Effector memory CD4-positive, alpha-beta T cell (primary cell): ENCODE results near the gene CLCN2.

ENCODE experiments used
- DNase-seq, 3 donors: peaks; one replicate each; pipeline ENCODE4 v3.0.0-alpha.2; 2020
- H3K27ac ChIP-seq: 2 replicates; pipeline ENCODE4 v1.7.0; 2013; ENCODE audit warnings: mild to moderate bottlenecking, low read length, moderate library complexity; ENCODE audit not compliant: insufficient read depth, poor library complexity, severe bottlenecking
- H3K27me3 ChIP-seq: replicated peaks from 2 replicates; pipeline ENCODE4 v1.7.0; 2013; ENCODE audit warnings: mild to moderate bottlenecking, low read length; ENCODE audit not compliant: insufficient read depth, control insufficient read depth, poor library complexity, severe bottlenecking
- H3K36me3 ChIP-seq: 2 replicates; pipeline ENCODE4 v1.7.0; 2013; ENCODE audit warnings: mild to moderate bottlenecking, low read length, moderate library complexity; ENCODE audit not compliant: control insufficient read depth, insufficient read depth
- H3K4me1 ChIP-seq: 2 replicates; pipeline ENCODE4 v1.7.0; 2013; ENCODE audit warnings: low read length, mild to moderate bottlenecking; ENCODE audit not compliant: control insufficient read depth, insufficient read depth, poor library complexity, severe bottlenecking
- H3K4me3 ChIP-seq: 2 replicates; pipeline ENCODE4 v1.7.0; 2013; ENCODE audit warnings: low read length, low read depth, mild to moderate bottlenecking; ENCODE audit not compliant: insufficient read depth, poor library complexity, severe bottlenecking
- H3K9me3 ChIP-seq: 2 replicates; pipeline ENCODE4 v1.7.0; 2013; ENCODE audit warnings: mild to moderate bottlenecking, low read length, moderate library complexity; ENCODE audit not compliant: control insufficient read depth
- total RNA-seq, 3 donors: gene quantifications; one replicate each; lab custom pipeline; 2026; lab: John Stamatoyannopoulos, UW

Gene CLCN2
- total RNA-seq, result 4.7 to 6.8 (median 6.5) reads per million in 3 donors

DNA sequence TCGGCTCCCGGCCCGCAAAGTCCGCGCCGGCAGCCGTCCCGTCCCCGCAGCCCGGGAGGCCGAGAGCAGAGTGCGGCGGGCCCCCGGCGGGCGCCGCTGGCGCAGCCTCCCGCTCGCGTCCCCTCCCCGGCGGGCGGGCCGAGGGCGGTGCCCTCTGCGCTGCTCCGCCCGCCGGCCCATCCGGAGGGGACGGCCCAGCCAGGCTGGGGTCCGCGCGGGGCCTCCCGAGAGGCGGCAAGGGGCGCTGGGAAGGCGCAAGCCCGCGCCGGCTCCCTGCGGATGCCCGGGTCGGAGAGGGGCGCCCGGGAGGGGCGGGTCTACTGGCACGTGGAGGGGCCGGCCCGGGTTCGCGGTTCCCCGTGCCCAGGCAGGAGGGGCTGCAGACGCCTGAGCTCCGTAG is at the start of gene CLCN2, which contains the start of gene POLR2H:
Gene CLCN2 (minus strand): TSS at position 74 of the 400 bp plus-strand sequence. CDS start 126 bp downstream, outside the sequence.
Gene POLR2H (plus strand): TSS at position 179 of the 400 bp plus-strand sequence. CDS start 1,783 bp downstream, outside the sequence.
- peak within 1 kb of the TSS; percentile 77 for H3K4me3 ChIP-seq
- no peaks in the 10 kb centered on the region for H3K27me3 ChIP-seq
- peak within 1 kb of the TSS; percentile 78 for H3K27ac ChIP-seq
- peak in 2 of 3 donors; percentile 18 to 37 for DNase-seq
- no peaks in the 10 kb centered on the region for H3K9me3 ChIP-seq
- peaks cover 4% of the 10 kb centered on the region for H3K36me3 ChIP-seq
- peaks cover 14% of the 10 kb centered on the region for H3K4me1 ChIP-seq

DNA sequence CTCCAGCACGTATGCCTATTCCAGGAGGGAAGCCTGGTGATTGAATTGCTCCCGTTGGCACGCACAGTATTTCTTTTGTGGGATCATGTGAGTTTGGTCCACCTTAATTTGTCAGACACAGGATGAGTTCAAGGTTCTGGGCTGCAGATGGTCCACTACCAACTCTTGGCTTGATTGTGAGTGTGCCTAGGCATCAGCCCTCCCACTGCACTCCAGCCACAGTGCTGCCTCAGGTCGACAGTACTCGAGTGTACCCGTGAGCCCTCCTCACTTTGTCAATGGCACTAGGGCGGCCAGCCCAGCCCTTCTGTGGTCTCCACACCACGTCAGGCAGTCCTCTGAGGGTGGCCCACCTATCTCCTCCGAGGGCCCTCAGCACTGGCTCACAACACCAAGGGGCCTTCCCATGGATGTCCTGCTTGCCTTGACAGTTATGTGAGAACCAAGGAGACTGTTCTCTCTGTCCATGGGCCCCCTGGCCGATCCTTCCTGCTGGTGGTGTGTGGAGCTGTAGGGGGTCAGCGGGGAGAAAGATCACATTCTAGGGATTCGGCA is 48.6 kb upstream of the CLCN2 start:
- Histone ChIP-seq H3K9me3 (no peaks in the 10 kb centered on the region), H3K4me1 (no peaks in the 10 kb centered on the region), H3K27me3 (no peaks in the 10 kb centered on the region), H3K36me3 (no peaks in the 10 kb centered on the region), H3K27ac (no peak overlapping the region), H3K4me3 (no peak overlapping the region)
- DNase-seq, result no peak

DNA sequence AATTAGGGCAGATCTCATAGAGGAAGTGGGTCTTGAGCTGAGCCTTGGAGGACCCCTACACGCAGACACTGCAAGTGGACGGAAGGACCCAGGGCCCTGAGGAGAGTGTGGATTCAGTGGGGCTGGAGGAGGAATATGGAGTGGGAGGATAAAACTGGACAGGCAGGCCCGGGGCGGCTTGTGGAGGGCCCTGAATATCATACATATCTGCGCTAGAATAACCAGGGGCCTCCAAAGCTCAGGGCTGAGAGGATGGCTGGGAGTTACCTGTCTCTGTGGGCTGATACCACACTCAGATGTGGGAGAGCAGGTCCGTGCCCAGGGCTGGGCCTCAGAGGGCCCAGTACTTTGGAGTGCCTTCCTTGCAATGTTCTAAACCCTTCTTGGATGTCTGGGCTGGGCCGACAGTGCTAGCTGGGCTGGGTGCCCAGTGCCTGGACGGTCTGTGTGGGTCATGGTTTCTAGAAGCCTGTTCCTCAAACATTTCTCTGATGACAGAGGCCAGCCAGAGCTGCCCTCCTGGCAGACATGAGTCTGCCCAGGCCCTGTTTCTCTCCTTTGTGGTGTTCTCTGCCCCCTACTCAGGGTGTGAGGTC is 48.0 kb upstream of the CLCN2 start:
- no peaks in the 10 kb centered on the region for H3K36me3 ChIP-seq
- H3K4me1 ChIP-seq, result no peaks in the 10 kb centered on the region
- no peaks in the 10 kb centered on the region for H3K27me3 ChIP-seq
- H3K27ac ChIP-seq, result no peak overlapping the region
- no peaks in the 10 kb centered on the region for H3K9me3 ChIP-seq
- H3K4me3 ChIP-seq, result no peak overlapping the region
- DNase-seq, result no peak

DNA sequence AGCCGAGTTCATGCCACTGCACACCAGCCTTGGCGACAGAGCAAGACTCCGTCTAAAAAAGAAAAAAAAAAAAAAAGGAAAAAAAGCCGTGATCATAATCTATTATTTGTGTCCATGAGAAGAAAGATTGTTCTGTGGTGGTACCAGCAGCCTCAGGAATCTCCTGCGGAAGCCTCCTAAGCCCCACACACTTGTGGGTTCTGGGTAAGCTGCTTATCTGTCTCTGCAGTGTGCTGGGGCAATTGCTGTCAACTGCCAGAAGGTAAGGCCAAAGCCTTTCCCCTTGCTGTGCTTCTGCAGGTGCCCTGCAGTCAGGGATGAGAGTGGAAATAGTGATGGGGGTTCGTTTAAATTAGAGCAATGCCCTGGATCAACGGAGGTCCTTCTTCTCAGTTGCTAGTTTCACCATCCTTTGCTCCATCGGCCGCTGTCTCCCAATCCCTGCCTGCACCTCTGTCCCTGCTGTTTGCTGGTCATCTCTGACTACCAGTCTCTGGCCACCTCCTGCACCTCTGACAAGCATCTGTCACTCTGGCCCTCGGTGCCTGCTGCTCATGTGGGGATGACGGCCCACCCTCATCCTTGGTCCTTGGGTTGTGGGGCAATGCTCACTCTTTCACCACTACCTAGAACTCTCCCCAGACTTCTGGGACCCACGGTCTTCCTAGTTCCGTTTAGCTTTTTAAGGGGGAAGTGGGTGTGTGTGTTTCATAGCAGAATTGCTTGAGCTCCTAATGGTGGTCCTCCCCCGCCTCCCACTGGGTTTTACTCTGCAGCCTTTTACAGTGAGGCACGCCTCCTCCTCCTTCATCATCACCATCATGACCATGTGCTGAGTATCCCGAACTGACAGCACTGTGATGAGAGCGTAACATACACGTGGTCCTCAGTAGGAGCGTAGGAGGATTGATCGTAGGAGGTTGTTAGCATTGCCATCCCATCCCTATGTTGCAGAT is 43.9 kb upstream of the CLCN2 start:
- no peaks in the 10 kb centered on the region for H3K4me1 ChIP-seq
- H3K36me3 ChIP-seq, result no peaks in the 10 kb centered on the region
- H3K27ac ChIP-seq, result no peak overlapping the region
- no peak overlapping the region for H3K4me3 ChIP-seq
- peaks cover 5% of the 10 kb centered on the region for H3K27me3 ChIP-seq
- DNase-seq, result no peak
- H3K9me3 ChIP-seq, result no peaks in the 10 kb centered on the region

DNA sequence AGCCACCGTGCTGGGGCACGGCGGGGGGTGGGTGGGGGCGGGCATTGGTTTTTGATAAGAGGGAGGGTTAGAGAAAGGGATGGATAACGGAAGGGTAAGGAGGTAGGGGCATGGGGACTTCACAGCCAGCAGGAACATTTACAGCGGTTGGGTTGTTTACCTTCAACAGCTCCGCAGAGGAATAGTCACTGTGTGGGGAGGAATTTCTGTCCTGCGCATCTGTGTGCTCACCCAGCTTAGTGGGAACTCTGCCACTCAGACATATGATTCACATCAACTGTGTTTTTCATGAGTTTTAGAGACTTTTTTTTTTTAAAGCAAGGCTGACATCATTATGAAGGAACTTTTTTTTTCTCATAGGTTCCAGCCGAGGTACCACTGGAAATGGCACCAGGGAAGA is 38.0 kb upstream of the CLCN2 start:
- H3K4me1 ChIP-seq, result no peaks in the 10 kb centered on the region
- no peaks in the 10 kb centered on the region for H3K9me3 ChIP-seq
- DNase-seq, result no peak
- H3K27me3 ChIP-seq, result peaks cover 5% of the 10 kb centered on the region
- H3K36me3 ChIP-seq, result no peaks in the 10 kb centered on the region
- no peak overlapping the region for H3K27ac ChIP-seq
- H3K4me3 ChIP-seq, result no peak overlapping the region

DNA sequence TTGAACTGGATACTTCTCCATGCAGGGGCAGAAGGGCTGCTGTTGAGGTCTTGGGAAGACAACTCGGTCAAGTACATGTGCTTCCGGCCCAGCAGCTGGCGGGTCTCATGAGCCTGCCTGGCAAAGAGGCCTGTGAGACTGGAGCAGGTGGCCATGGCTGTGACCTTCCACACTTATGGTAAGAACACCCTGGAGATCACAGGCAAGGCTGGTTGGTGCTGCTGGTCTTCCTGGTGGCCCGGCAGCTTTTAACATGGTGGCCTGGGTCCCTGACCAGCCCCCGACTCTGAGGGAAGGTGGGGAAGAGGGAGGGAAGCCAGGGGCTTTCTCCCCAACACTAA is 33.9 kb upstream of the CLCN2 start:
- no peaks in the 10 kb centered on the region for H3K4me1 ChIP-seq
- no peak overlapping the region for H3K4me3 ChIP-seq
- H3K27me3 ChIP-seq, result no peaks in the 10 kb centered on the region
- no peak for DNase-seq
- H3K9me3 ChIP-seq, result no peaks in the 10 kb centered on the region
- H3K27ac ChIP-seq, result no peak overlapping the region
- H3K36me3 ChIP-seq, result no peaks in the 10 kb centered on the region

DNA sequence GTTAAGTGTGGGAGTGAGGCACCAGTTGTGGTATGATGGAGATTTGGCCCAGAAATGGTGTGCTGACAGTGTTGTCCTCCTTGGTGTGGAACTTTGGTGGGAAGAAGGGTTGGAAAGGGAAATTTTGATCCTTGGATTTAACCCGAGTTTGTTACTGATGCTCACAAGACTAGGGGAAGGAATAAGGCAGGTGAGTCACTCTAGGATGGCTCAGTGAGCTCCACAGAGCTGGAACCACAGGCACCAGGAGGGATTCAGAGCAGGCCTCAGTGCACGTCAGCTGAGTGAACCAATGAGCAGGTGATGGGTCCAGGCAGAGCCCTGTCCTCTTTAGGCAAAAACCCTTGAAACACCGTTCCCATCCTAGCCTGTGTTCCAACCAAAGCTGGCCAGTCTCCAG is 29.9 kb upstream of the CLCN2 start:
- H3K4me3 ChIP-seq, result no peak overlapping the region
- H3K27ac ChIP-seq, result no peak overlapping the region
- no peaks in the 10 kb centered on the region for H3K9me3 ChIP-seq
- no peaks in the 10 kb centered on the region for H3K27me3 ChIP-seq
- no peaks in the 10 kb centered on the region for H3K36me3 ChIP-seq
- DNase-seq, result no peak
- no peaks in the 10 kb centered on the region for H3K4me1 ChIP-seq

DNA sequence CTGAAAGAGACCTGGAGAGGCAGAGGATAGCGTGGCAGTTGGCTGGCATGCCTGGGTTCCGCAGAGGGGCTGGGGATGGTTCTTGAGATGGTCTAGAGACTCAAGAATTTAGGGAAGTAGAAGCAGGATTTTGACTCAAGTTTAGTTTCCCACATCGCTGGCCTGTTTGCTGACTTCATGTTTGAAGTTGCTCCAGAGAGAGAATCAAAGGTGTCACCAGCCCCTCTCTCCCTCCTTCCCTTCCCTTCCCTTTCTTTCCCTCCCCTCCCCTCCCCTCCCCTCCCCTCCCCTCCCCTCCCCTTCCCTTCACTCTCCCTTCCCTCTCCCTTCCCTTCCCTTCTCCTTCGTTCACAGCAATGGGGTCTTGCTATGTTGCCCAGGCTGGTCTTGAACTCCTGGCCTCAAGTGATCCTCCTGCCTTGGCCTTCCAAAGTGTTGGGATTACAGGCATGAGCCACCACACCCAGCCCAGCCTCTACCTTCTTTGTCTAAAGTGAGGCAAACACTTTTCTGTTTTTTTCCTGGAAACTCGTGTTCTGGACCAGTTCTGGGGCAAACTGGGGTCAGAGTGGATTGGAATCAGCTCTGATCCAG is 28.6 kb upstream of the CLCN2 start:
- Histone ChIP-seq H3K27ac (no peak overlapping the region), H3K36me3 (no peaks in the 10 kb centered on the region), H3K4me1 (no peaks in the 10 kb centered on the region), H3K4me3 (no peak overlapping the region), H3K27me3 (no peaks in the 10 kb centered on the region), H3K9me3 (no peaks in the 10 kb centered on the region)
- DNase-seq, result no peak

DNA sequence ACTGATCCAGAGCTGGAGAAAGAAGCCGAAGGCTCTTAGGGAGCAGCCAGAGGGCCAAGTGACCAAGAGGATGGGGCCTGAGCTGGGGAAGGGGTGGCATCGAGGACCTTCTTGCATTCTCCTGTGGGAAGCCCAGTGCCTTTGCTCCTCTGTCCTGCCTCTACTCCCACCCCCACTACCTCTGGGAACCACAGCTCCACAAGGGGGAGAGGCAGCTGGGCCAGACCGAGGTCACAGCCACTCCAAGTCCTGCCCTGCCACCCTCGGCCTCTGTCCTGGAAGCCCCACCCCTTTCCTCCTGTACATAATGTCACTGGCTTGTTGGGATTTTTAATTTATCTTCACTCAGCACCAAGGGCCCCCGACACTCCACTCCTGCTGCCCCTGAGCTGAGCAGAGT is 28.0 kb upstream of the CLCN2 start:
- no peaks in the 10 kb centered on the region for H3K9me3 ChIP-seq
- H3K36me3 ChIP-seq, result no peaks in the 10 kb centered on the region
- no peak overlapping the region for H3K27ac ChIP-seq
- DNase-seq, result no peak
- no peak overlapping the region for H3K4me3 ChIP-seq
- no peaks in the 10 kb centered on the region for H3K4me1 ChIP-seq
- H3K27me3 ChIP-seq, result no peaks in the 10 kb centered on the region

DNA sequence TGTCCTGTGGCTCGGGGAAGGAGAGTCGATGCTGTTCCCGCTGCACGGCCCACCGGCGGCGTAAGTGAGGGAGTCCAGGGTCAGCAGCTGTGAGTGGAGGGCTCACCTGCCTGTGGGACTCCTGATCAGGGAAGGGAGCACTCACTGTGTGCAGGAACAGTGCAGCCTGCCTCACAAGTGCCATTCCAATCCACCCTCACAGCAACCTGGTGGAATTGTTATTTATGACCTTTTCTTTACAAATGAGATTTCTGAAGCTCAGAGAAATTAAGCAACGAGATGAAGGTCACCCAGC is 27.5 kb upstream of the CLCN2 start:
- Histone ChIP-seq H3K36me3 (no peaks in the 10 kb centered on the region), H3K4me1 (no peaks in the 10 kb centered on the region), H3K27ac (no peak overlapping the region), H3K4me3 (no peak overlapping the region), H3K27me3 (no peaks in the 10 kb centered on the region), H3K9me3 (no peaks in the 10 kb centered on the region)
- no peak for DNase-seq
